Hypothalamus (tissue), 51 donors: Measurements from ENCODE around the gene KRTAP12-2.
"Not testable (repeated sequence)": the region's sequence is repeated elsewhere in the genome, so short reads cannot be mapped to it uniquely, and the experiment has no call there.

Experiments
- DNase-seq, 51 donors: peaks; one replicate each; lab custom pipeline; 2025; lab: John Stamatoyannopoulos, UW

The KRTAP12-2 gene

GRCh38 chr21:44632067-44632466 lies 34.7 kb downstream of the KRTAP12-2 start:
- no peak for DNase-seq

- DNase-seq, result no peak
Observed at GRCh38 chr21:44630440-44630839, 36.3 kb downstream of the KRTAP12-2 start.

- DNase-seq, result no peak
Observed at GRCh38 chr21:44628707-44629391, 37.9 kb downstream of the KRTAP12-2 start.

GRCh38 chr21:44627831-44628233 lies 38.9 kb downstream of the KRTAP12-2 start:
- not testable (repeated sequence) for DNase-seq

GRCh38 chr21:44627181-44627822 lies 39.4 kb downstream of the KRTAP12-2 start:
- not testable (repeated sequence) for DNase-seq

GRCh38 chr21:44626673-44627143 lies 40.0 kb downstream of the KRTAP12-2 start, which contains the start of gene KRTAP10-9:
KRTAP10-9 (plus strand) TSS chr21:44627093; CDS start chr21:44627172, 79 bp downstream.
- DNase-seq, result no peak

GRCh38 chr21:44626262-44626661 lies 40.5 kb downstream of the KRTAP12-2 start:
- DNase-seq, result no peak

GRCh38 chr21:44625756-44626155 lies 41.0 kb downstream of the KRTAP12-2 start:
- DNase-seq, result no peak

GRCh38 chr21:44623575-44623974 lies 43.2 kb downstream of the KRTAP12-2 start:
- no peak for DNase-seq

GRCh38 chr21:44619886-44620285 lies 46.8 kb downstream of the KRTAP12-2 start:
- no peak for DNase-seq

GRCh38 chr21:44618909-44619308 lies 47.8 kb downstream of the KRTAP12-2 start:
- DNase-seq, result no peak

GRCh38 chr21:44618504-44618903 lies 48.2 kb downstream of the KRTAP12-2 start:
- DNase-seq, result peak in 3 of 51 donors; percentile 3 to 6 (median 4)

GRCh38 chr21:44617071-44617501 lies 49.6 kb downstream of the KRTAP12-2 start:
- no peak for DNase-seq

- no peak for DNase-seq
Observed at GRCh38 chr21:44616591-44616926, 50.2 kb downstream of the KRTAP12-2 start.
